ENCODE results near the gene GPC6.

DNA sequence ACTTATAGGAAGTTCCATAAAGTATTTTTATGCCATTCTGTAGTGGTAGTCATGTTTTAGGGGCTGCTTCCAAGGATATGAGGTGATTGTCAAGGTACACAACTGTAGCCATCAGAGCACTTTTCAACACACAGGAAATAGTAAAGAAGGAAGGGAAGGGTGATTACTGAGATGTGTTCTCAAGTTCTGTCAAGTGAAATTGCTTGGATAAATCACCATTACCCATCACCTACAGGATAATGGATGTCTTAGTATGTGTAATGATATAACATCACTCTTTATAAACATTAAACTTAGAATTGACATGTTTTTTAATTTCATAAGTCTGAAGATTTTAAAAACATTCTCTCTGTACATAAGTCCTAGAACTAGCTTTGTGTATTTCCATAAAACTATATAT is 765.0 kb downstream of the GPC6 start:
- TF ChIP-seq, protein P1, sequence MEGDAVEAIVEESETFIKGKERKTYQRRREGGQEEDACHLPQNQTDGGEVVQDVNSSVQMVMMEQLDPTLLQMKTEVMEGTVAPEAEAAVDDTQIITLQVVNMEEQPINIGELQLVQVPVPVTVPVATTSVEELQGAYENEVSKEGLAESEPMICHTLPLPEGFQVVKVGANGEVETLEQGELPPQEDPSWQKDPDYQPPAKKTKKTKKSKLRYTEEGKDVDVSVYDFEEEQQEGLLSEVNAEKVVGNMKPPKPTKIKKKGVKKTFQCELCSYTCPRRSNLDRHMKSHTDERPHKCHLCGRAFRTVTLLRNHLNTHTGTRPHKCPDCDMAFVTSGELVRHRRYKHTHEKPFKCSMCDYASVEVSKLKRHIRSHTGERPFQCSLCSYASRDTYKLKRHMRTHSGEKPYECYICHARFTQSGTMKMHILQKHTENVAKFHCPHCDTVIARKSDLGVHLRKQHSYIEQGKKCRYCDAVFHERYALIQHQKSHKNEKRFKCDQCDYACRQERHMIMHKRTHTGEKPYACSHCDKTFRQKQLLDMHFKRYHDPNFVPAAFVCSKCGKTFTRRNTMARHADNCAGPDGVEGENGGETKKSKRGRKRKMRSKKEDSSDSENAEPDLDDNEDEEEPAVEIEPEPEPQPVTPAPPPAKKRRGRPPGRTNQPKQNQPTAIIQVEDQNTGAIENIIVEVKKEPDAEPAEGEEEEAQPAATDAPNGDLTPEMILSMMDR (conservative IDR thresholded peaks at IDR 0.05; ENCODE audit: low read length), result no peak
- no peak for TF ChIP-seq EZH2phosphoT487 (IDR thresholded peaks at IDR 0.05; ENCODE audit: borderline replicate concordance, low read depth, low read length)

Measured in OCI-LY7 (cell line).